ENCODE data around the gene NNT.
"Not testable (repeated sequence)": the region's sequence is repeated elsewhere in the genome, so short reads cannot be mapped to it uniquely, and the experiment has no call there.

GRCh38 chr5:43580402-43581210 is 22.4 kb upstream of the NNT start:
- not testable (repeated sequence) for TF ChIP-seq CTCF, POLR2A (IDR thresholded peaks at IDR 0.05)
